HEK293 (cell line): ENCODE results near the gene SERPINC1.

ENCODE experiments used
- AEBP2 ChIP-seq: fragments of 450-650 bp; formaldehyde crosslinking; IDR thresholded peaks from 2 replicates; pipeline ENCODE4 v1.5.1; 2016; ENCODE audit warnings: missing biosample characterization, missing genetic modification characterization, borderline replicate concordance
- KLF16 ChIP-seq: fragments of 450-650 bp; formaldehyde crosslinking; IDR thresholded peaks from 2 replicates; pipeline ENCODE4 v1.5.1; 2017; ENCODE audit warnings: missing biosample characterization, missing genetic modification characterization
- KLF9 ChIP-seq: fragments of 450-650 bp; formaldehyde crosslinking; IDR thresholded peaks from 2 replicates; pipeline ENCODE4 v1.5.1; 2016; ENCODE audit warnings: missing biosample characterization, missing genetic modification characterization, low read depth
- MEIS1 ChIP-seq: sonication (generic); formaldehyde crosslinking; IDR thresholded peaks from 2 replicates; pipeline ENCODE4 v1.8.1; 2022; ENCODE audit warnings: missing genetic modification reagents, mild to moderate bottlenecking, borderline replicate concordance
- MZF1 ChIP-seq: fragments of 450-650 bp; formaldehyde crosslinking; IDR thresholded peaks from 2 replicates; pipeline ENCODE4 v1.5.1; 2017; ENCODE audit warnings: missing biosample characterization, missing genetic modification characterization, borderline replicate concordance
- SCRT2 ChIP-seq: fragments of 450-650 bp; formaldehyde crosslinking; IDR thresholded peaks from 2 replicates; pipeline ENCODE4 v1.5.1; 2016; ENCODE audit warnings: missing biosample characterization, missing genetic modification characterization
- YY1 ChIP-seq: fragments of 450-650 bp; formaldehyde crosslinking; IDR thresholded peaks from 2 replicates; pipeline ENCODE4 v1.5.1; 2018; ENCODE audit warnings: missing biosample characterization, missing genetic modification characterization
- ZEB2 ChIP-seq: fragments of 450-650 bp; formaldehyde crosslinking; IDR thresholded peaks from 2 replicates; pipeline ENCODE4 v1.5.1; 2016; ENCODE audit warnings: missing biosample characterization, missing genetic modification characterization
- ZNF140 ChIP-seq: fragments of 450-650 bp; formaldehyde crosslinking; IDR thresholded peaks from 2 replicates; pipeline ENCODE4 v1.5.1; 2016; ENCODE audit warnings: missing biosample characterization, missing genetic modification characterization
- ZNF146 ChIP-seq: fragments of 450-650 bp; formaldehyde crosslinking; IDR thresholded peaks from 2 replicates; pipeline ENCODE4 v1.5.1; 2016; ENCODE audit warnings: missing biosample characterization, missing genetic modification characterization
- ZNF16 ChIP-seq: fragments of 450-650 bp; formaldehyde crosslinking; IDR thresholded peaks from 2 replicates; pipeline ENCODE4 v1.5.1; 2016; ENCODE audit warnings: low read depth, missing biosample characterization, missing genetic modification characterization
- ZNF24 ChIP-seq: fragments of 450-650 bp; formaldehyde crosslinking; IDR thresholded peaks from 2 replicates; pipeline ENCODE4 v1.5.1; 2016; ENCODE audit warnings: missing biosample characterization, missing genetic modification characterization
- ZNF37A ChIP-seq: fragments of 450-650 bp; IDR thresholded peaks from 2 replicates; pipeline ENCODE4 v1.5.1; 2018; ENCODE audit warnings: missing biosample characterization, missing genetic modification characterization
- ZNF398 ChIP-seq: fragments of 450-650 bp; formaldehyde crosslinking; IDR thresholded peaks from 2 replicates; pipeline ENCODE4 v1.5.1; 2017; ENCODE audit warnings: missing biosample characterization, missing genetic modification characterization
- ZNF433 ChIP-seq: fragments of 450-650 bp; formaldehyde crosslinking; IDR thresholded peaks from 2 replicates; pipeline ENCODE4 v1.5.1; 2016; ENCODE audit warnings: missing biosample characterization, missing genetic modification characterization, low read depth
- ZNF501 ChIP-seq: fragments of 450-650 bp; formaldehyde crosslinking; IDR thresholded peaks from 2 replicates; pipeline ENCODE4 v1.5.1; 2016; ENCODE audit warnings: missing biosample characterization, missing genetic modification characterization
- ZNF624 ChIP-seq: fragments of 450-650 bp; formaldehyde crosslinking; IDR thresholded peaks from 2 replicates; pipeline ENCODE4 v1.5.1; 2017; ENCODE audit warnings: missing biosample characterization, missing genetic modification characterization
- ZNF654 ChIP-seq: fragments of 450-650 bp; formaldehyde crosslinking; IDR thresholded peaks from 2 replicates; pipeline ENCODE4 v1.5.1; 2016; ENCODE audit warnings: low read depth, missing biosample characterization, missing genetic modification characterization
- ZNF707 ChIP-seq: fragments of 450-650 bp; formaldehyde crosslinking; IDR thresholded peaks from 2 replicates; pipeline ENCODE4 v1.5.1; 2016; ENCODE audit warnings: missing biosample characterization, missing genetic modification characterization
- ZNF76 ChIP-seq: fragments of 450-650 bp; formaldehyde crosslinking; IDR thresholded peaks from 2 replicates; pipeline ENCODE4; 2016; ENCODE audit warnings: low read depth, missing biosample characterization, missing genetic modification characterization, borderline replicate concordance
- ZNF792 ChIP-seq: fragments of 450-650 bp; formaldehyde crosslinking; IDR thresholded peaks from 2 replicates; pipeline ENCODE4 v1.5.1; 2016; ENCODE audit warnings: missing biosample characterization, missing genetic modification characterization
- ZNF837 ChIP-seq: fragments of 450-650 bp; formaldehyde crosslinking; IDR thresholded peaks from 2 replicates; pipeline ENCODE4 v1.5.1; 2016; ENCODE audit warnings: missing biosample characterization, missing genetic modification characterization
- ZSCAN5A ChIP-seq: fragments of 450-650 bp; formaldehyde crosslinking; IDR thresholded peaks from 2 replicates; pipeline ENCODE4 v1.5.1; 2016; ENCODE audit warnings: missing biosample characterization, missing genetic modification characterization
- TF ChIP-seq, protein P1 (sequence below): fragments of 450-650 bp; formaldehyde crosslinking; IDR thresholded peaks from 2 replicates; pipeline ENCODE4 v1.5.1; 2016; ENCODE audit warnings: missing biosample characterization, missing genetic modification characterization
- TF ChIP-seq, protein P2 (sequence below): fragments of 450-650 bp; formaldehyde crosslinking; IDR thresholded peaks from 2 replicates; pipeline ENCODE4 v1.5.1; 2016; ENCODE audit warnings: missing biosample characterization, missing genetic modification characterization, borderline replicate concordance
- TF ChIP-seq, protein P3 (sequence below): fragments of 450-650 bp; formaldehyde crosslinking; IDR thresholded peaks from 2 replicates; pipeline ENCODE4 v1.5.1; 2016; ENCODE audit warnings: missing biosample characterization, missing genetic modification characterization

The SERPINC1 gene

DNA sequence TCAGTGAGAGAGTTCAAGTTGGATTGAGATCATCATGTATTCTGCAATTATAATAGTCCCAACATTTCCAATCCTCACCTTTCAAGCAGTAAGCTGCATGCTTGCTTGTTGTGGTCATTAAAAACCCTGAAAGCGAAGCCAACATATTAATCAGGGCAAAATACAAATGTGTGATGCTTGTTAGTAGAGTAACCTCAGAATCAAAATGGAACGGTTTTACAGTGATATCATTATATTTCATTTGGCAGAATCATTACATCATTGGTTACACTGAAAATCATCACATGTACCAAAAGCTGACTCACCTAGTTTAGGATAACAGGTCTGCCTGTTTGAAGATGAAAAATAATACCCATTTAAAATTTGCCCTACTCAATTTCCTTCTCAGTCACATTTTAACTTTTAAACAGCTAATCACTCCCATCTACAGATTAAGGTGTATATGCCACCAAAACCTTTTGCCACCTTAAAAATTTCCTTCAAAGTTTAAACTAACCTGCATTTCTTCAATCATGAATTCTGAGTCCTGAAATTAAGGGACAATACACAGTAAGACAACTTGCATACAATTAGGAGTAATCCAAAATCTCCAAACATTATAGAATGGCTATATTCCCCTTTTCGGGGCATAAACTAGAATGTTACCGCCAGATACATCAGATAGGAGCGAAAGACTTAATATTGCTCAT, 52.8 kb downstream of the SERPINC1 start (continued):
- TF ChIP-seq, protein P1, sequence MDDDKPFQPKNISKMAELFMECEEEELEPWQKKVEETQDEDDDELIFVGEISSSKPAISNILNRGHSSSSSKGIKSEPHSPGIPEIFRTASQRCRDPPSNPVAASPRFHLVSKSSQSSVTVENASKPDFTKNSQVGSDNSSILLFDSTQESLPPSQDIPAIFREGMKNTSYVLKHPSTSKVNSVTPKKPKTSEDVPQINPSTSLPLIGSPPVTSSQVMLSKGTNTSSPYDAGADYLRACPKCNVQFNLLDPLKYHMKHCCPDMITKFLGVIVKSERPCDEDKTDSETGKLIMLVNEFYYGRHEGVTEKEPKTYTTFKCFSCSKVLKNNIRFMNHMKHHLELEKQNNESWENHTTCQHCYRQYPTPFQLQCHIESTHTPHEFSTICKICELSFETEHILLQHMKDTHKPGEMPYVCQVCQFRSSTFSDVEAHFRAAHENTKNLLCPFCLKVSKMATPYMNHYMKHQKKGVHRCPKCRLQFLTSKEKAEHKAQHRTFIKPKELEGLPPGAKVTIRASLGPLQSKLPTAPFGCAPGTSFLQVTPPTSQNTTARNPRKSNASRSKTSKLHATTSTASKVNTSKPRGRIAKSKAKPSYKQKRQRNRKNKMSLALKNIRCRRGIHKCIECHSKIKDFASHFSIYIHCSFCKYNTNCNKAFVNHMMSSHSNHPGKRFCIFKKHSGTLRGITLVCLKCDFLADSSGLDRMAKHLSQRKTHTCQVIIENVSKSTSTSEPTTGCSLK, result no peak
- peak; percentile 86 for TF ChIP-seq ZNF24 (tag by site-specific recombination)
- no peak for TF ChIP-seq ZNF146
- TF ChIP-seq, protein P2, sequence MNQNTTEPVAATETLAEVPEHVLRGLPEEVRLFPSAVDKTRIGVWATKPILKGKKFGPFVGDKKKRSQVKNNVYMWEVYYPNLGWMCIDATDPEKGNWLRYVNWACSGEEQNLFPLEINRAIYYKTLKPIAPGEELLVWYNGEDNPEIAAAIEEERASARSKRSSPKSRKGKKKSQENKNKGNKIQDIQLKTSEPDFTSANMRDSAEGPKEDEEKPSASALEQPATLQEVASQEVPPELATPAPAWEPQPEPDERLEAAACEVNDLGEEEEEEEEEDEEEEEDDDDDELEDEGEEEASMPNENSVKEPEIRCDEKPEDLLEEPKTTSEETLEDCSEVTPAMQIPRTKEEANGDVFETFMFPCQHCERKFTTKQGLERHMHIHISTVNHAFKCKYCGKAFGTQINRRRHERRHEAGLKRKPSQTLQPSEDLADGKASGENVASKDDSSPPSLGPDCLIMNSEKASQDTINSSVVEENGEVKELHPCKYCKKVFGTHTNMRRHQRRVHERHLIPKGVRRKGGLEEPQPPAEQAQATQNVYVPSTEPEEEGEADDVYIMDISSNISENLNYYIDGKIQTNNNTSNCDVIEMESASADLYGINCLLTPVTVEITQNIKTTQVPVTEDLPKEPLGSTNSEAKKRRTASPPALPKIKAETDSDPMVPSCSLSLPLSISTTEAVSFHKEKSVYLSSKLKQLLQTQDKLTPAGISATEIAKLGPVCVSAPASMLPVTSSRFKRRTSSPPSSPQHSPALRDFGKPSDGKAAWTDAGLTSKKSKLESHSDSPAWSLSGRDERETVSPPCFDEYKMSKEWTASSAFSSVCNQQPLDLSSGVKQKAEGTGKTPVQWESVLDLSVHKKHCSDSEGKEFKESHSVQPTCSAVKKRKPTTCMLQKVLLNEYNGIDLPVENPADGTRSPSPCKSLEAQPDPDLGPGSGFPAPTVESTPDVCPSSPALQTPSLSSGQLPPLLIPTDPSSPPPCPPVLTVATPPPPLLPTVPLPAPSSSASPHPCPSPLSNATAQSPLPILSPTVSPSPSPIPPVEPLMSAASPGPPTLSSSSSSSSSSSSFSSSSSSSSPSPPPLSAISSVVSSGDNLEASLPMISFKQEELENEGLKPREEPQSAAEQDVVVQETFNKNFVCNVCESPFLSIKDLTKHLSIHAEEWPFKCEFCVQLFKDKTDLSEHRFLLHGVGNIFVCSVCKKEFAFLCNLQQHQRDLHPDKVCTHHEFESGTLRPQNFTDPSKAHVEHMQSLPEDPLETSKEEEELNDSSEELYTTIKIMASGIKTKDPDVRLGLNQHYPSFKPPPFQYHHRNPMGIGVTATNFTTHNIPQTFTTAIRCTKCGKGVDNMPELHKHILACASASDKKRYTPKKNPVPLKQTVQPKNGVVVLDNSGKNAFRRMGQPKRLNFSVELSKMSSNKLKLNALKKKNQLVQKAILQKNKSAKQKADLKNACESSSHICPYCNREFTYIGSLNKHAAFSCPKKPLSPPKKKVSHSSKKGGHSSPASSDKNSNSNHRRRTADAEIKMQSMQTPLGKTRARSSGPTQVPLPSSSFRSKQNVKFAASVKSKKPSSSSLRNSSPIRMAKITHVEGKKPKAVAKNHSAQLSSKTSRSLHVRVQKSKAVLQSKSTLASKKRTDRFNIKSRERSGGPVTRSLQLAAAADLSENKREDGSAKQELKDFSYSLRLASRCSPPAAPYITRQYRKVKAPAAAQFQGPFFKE (tag by site-specific recombination), result no peak
- no peak for TF ChIP-seq ZNF624 (tag by site-specific recombination)
- no peak for TF ChIP-seq ZNF433 (tag by site-specific recombination)
- TF ChIP-seq ZEB2 (tag by site-specific recombination), result no peak
- TF ChIP-seq ZNF76 (tag by site-specific recombination), result no peak
- no peak for TF ChIP-seq AEBP2 (tag by site-specific recombination)
- no peak for TF ChIP-seq ZNF707 (tag by site-specific recombination)
- no peak for TF ChIP-seq ZNF398 (tag by site-specific recombination)
- TF ChIP-seq, protein P3, sequence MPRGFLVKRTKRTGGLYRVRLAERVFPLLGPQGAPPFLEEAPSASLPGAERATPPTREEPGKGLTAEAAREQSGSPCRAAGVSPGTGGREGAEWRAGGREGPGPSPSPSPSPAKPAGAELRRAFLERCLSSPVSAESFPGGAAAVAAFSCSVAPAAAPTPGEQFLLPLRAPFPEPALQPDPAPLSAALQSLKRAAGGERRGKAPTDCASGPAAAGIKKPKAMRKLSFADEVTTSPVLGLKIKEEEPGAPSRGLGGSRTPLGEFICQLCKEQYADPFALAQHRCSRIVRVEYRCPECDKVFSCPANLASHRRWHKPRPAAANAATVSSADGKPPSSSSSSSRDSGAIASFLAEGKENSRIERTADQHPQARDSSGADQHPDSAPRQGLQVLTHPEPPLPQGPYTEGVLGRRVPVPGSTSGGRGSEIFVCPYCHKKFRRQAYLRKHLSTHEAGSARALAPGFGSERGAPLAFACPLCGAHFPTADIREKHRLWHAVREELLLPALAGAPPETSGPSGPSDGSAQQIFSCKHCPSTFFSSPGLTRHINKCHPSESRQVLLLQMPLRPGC (tag by site-specific recombination), result no peak
- TF ChIP-seq ZNF501, result no peak
- TF ChIP-seq MEIS1, result no peak
- TF ChIP-seq ZNF792, result no peak
- no peak for TF ChIP-seq ZNF37A (tag by site-specific recombination)
- no peak for TF ChIP-seq YY1 (tag by site-specific recombination)
- no peak for TF ChIP-seq ZNF140
- no peak for TF ChIP-seq ZNF16
- no peak for TF ChIP-seq MZF1
- peak; percentile 76 for TF ChIP-seq SCRT2 (tag by site-specific recombination)
- TF ChIP-seq ZNF837 (tag by site-specific recombination), result no peak
- no peak; the same call in 1 of the 2 replicates for TF ChIP-seq ZNF654
- no peak for TF ChIP-seq KLF9 (tag by site-specific recombination)
- no peak for TF ChIP-seq KLF16
- no peak for TF ChIP-seq ZSCAN5A
